Ascending aorta (tissue), 2 donors: Measurements from ENCODE around the gene KRTAP2-3. TPM values are rescaled to one million over a fixed set of nuclear protein-coding genes. Genes with fewer than 3 reads are reported as not detected.

ENCODE experiments used
- DNase-seq, 2 donors: peaks; one replicate each; pipeline ENCODE4 v3.0.0-alpha.2; 2019; ENCODE audit warnings: low spot score in 2 of 2
- H3K27ac ChIP-seq, 2 donors: fragments of 200-600 bp; sonication (generic); one replicate each; pipeline ENCODE4 v1.5.1; 2016 to 2017; ENCODE audit warnings: mild to moderate bottlenecking in 1 of 2
- H3K27me3 ChIP-seq: fragments of 200-600 bp; sonication (generic); one replicate; pipeline ENCODE4 v1.5.1; 2017
- H3K36me3 ChIP-seq, 2 donors: fragments of 200-600 bp; sonication (generic); one replicate each; pipeline ENCODE4 v1.5.1; 2016
- H3K4me1 ChIP-seq, 2 donors: fragments of 200-600 bp; sonication (generic); one replicate each; pipeline ENCODE4 v1.5.1; 2016 to 2017; ENCODE audit warnings: mild to moderate bottlenecking in 1 of 2
- H3K4me3 ChIP-seq, 2 donors: fragments of 200-600 bp; sonication (generic); one replicate each; pipeline ENCODE4 v1.5.1; 2016 to 2017; ENCODE audit warnings: mild to moderate bottlenecking in 1 of 2
- H3K9me3 ChIP-seq, 2 donors: fragments of 200-600 bp; sonication (generic); one replicate each; pipeline ENCODE4 v1.5.1; 2016
- intact Hi-C: fragments of 100-400 bp; cut with DNase I; formaldehyde crosslinking; loops from one replicate; pipeline ENCODE4 v1.15.1; 2023
- total RNA-seq: library from RNA; depleted of rRNA; stranded (reverse); fragments of >200 nt; gene quantifications from one replicate; pipeline ENCODE4 v1.1.0, GENCODE V29; 2016
- TF ChIP-seq, protein P1 (sequence below), 3 experiments: fragments of 200-600 bp in 2 of 3; fragments of 450-650 bp in 1 of 3; sonication (generic) in 2 of 3; IDR thresholded peaks; one replicate each; pipeline ENCODE4 v1.5.1; 2016 to 2019; ENCODE audit warnings: antibody characterized with exemption in 3 of 3, mild to moderate bottlenecking in 1 of 3, moderate library complexity in 1 of 3

Gene KRTAP2-3
- total RNA-seq, 1 donor from 2014 or later, result not detected

DNA sequence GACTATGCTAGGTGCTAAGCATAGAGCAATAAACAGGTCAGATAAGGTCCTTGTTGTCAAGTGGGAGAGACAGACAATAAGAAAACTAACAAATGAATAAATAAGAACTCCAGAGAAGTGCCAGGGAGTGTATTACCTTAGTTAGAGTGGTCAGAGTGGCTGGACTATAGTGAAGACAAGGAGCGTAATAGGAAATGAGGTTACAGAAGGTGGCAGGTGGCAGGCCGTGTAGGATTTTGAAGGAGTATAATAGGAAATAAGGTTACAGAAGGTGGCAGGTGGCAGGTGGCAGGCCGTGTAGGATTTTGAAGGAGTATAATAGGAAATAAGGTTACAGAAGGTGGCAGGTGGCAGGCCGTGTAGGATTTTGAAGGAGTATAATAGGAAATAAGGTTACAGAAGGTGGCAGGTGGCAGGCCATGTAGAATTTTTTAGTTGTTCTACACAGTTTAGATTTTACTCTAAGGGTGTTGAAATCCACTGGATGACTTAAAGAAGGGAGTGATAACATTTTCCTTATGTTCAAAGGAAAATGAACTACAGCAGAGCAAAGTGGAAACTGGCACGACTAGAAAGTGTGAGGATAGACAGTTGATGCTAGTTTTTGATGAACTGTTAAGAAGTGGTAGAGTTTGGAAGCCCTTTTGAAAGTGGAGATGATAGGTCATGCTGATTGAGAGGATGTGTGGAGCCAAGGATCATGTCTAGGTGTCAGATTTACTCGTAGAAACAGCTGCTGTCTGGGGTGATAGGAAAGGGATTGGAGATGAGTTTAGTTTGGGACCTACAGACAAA is 47.4 kb downstream of the KRTAP2-3 start:
- no peaks in the 10 kb centered on the region for H3K27me3 ChIP-seq
- H3K27ac ChIP-seq, result no peak overlapping the region
- H3K4me3 ChIP-seq, result no peak overlapping the region
- DNase-seq, result no peak
- H3K36me3 ChIP-seq, result no peaks in the 10 kb centered on the region
- no peaks in the 10 kb centered on the region for H3K4me1 ChIP-seq
- TF ChIP-seq, protein P1, sequence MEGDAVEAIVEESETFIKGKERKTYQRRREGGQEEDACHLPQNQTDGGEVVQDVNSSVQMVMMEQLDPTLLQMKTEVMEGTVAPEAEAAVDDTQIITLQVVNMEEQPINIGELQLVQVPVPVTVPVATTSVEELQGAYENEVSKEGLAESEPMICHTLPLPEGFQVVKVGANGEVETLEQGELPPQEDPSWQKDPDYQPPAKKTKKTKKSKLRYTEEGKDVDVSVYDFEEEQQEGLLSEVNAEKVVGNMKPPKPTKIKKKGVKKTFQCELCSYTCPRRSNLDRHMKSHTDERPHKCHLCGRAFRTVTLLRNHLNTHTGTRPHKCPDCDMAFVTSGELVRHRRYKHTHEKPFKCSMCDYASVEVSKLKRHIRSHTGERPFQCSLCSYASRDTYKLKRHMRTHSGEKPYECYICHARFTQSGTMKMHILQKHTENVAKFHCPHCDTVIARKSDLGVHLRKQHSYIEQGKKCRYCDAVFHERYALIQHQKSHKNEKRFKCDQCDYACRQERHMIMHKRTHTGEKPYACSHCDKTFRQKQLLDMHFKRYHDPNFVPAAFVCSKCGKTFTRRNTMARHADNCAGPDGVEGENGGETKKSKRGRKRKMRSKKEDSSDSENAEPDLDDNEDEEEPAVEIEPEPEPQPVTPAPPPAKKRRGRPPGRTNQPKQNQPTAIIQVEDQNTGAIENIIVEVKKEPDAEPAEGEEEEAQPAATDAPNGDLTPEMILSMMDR (IDR thresholded peaks at IDR 0.05), result no peak
- intact Hi-C loops, result no loop called here
- H3K9me3 ChIP-seq, result no peaks in the 10 kb centered on the region

DNA sequence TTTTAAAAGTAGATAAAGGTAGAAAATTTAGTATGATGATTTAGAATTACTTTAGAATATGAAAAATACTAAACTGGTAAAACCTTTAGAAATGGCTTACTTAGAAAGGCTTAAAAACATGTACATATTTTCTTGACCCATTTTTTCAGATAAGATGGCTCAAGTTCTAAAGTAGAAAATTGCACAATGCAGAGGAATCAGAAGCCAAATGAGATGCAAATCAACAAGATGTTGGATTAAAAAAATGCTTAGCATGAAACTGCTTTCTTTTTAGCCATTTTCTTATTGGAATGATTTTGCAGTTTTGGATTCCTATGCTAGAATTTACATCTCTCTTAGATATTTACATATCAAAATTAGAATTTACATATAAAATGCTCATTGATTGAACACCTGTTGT is 49.5 kb downstream of the KRTAP2-3 start:
- DNase-seq, result no peak
- intact Hi-C loops, result no loop called here
- Histone ChIP-seq H3K36me3 (no peaks in the 10 kb centered on the region), H3K4me1 (no peaks in the 10 kb centered on the region), H3K9me3 (no peaks in the 10 kb centered on the region), H3K27me3 (no peaks in the 10 kb centered on the region), H3K4me3 (no peak overlapping the region), H3K27ac (no peak overlapping the region)
- TF ChIP-seq, protein P1 (IDR thresholded peaks at IDR 0.05), result no peak

GRCh38 chr17:41009936-41010335 is 50.0 kb downstream of the KRTAP2-3 start:
- no peak for DNase-seq
- intact Hi-C loops, result no loop called here

DNA sequence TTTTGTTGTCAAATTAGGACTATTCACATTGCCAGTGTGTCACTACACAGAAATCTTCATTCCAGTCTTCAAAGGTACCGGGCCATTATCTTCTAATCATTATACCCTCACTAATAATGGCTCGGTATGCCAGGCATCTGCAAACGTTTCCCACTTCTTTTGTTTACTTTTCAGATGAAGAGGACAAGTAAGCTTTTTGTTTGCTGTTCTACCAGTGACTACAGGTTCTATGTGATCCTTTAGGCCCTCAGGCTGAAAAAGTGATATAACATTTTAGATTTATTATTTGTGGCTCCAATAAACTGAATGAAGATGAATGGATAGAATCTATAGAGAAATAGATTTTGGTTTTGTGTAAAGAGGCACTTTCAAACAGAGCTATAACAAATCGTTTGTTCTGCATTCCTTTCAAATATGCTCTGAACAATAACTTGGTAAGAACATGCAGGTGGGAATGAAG is 50.6 kb downstream of the KRTAP2-3 start:
- Histone ChIP-seq H3K9me3 (no peaks in the 10 kb centered on the region), H3K36me3 (no peaks in the 10 kb centered on the region), H3K4me3 (no peak overlapping the region), H3K27me3 (no peaks in the 10 kb centered on the region), H3K27ac (no peak overlapping the region), H3K4me1 (no peaks in the 10 kb centered on the region)
- TF ChIP-seq, protein P1 (IDR thresholded peaks at IDR 0.05), result no peak
- no peak for DNase-seq
- intact Hi-C loops, result no loop called here

More at GRCh38 chr17:41009936-41010335, 50.0 kb downstream of the KRTAP2-3 start:
- no peaks in the 10 kb centered on the region for H3K4me1 ChIP-seq
- no peak overlapping the region for H3K27ac ChIP-seq
- H3K4me3 ChIP-seq, result no peak overlapping the region
- H3K36me3 ChIP-seq, result no peaks in the 10 kb centered on the region
- H3K27me3 ChIP-seq, result no peaks in the 10 kb centered on the region
- H3K9me3 ChIP-seq, result no peaks in the 10 kb centered on the region
- TF ChIP-seq, protein P1 (IDR thresholded peaks at IDR 0.05), result no peak

Other genes with a start within 250 kb of the KRTAP2-3 start
- gene KRT10, start 237.5 kb downstream of the KRTAP2-3 start, total RNA-seq, result 0.85 TPM
- gene KRT12, start 192.9 kb downstream of the KRTAP2-3 start, total RNA-seq, result not detected
- not detected for gene KRT20, start 174.9 kb downstream of the KRTAP2-3 start, total RNA-seq
- not detected for gene KRT23, start 122.5 kb downstream of the KRTAP2-3 start, total RNA-seq
- not detected for gene KRT39, start 93.2 kb downstream of the KRTAP2-3 start, total RNA-seq
- gene KRT40, start 75.8 kb downstream of the KRTAP2-3 start, total RNA-seq, result not detected
- not detected for gene KRTAP3-3, start 66.0 kb downstream of the KRTAP2-3 start, total RNA-seq
- gene KRTAP3-2, start 60.2 kb downstream of the KRTAP2-3 start, total RNA-seq, result not detected
- not detected for gene KRTAP3-1, start 51.0 kb downstream of the KRTAP2-3 start, total RNA-seq
- not detected for gene KRTAP1-5, start 32.9 kb downstream of the KRTAP2-3 start, total RNA-seq
- gene KRTAP1-4, start 29.9 kb downstream of the KRTAP2-3 start, total RNA-seq, result not detected
- gene KRTAP1-3, start 25.2 kb downstream of the KRTAP2-3 start, total RNA-seq, result not detected
- not detected for gene KRTAP1-1, start 18.7 kb downstream of the KRTAP2-3 start, total RNA-seq
- not detected for gene KRTAP2-1, start 12.8 kb downstream of the KRTAP2-3 start, total RNA-seq
- gene KRTAP2-2, start 4.9 kb downstream of the KRTAP2-3 start, total RNA-seq, result not detected
- not detected for gene KRTAP2-4, start 5.8 kb upstream of the KRTAP2-3 start, total RNA-seq
- gene KRTAP4-7, start 24.0 kb upstream of the KRTAP2-3 start, total RNA-seq, result not detected
- gene KRTAP4-8, start 38.0 kb upstream of the KRTAP2-3 start, total RNA-seq, result not detected
- not detected for gene KRTAP4-16, start 42.1 kb upstream of the KRTAP2-3 start, total RNA-seq
- not detected for gene KRTAP4-9, start 45.3 kb upstream of the KRTAP2-3 start, total RNA-seq
- gene KRTAP4-11, start 58.3 kb upstream of the KRTAP2-3 start, total RNA-seq, result not detected
- gene KRTAP4-12, start 64.1 kb upstream of the KRTAP2-3 start, total RNA-seq, result not detected
- not detected for gene KRTAP4-6, start 80.4 kb upstream of the KRTAP2-3 start, total RNA-seq
- gene KRTAP4-5, start 89.7 kb upstream of the KRTAP2-3 start, total RNA-seq, result not detected
- gene KRTAP4-4, start 100.6 kb upstream of the KRTAP2-3 start, total RNA-seq, result not detected
- not detected for gene KRTAP4-3, start 108.1 kb upstream of the KRTAP2-3 start, total RNA-seq
- not detected for gene KRTAP4-2, start 118.1 kb upstream of the KRTAP2-3 start, total RNA-seq
- not detected for gene KRTAP4-1, start 124.8 kb upstream of the KRTAP2-3 start, total RNA-seq
- not detected for gene KRTAP9-1, start 129.8 kb upstream of the KRTAP2-3 start, total RNA-seq
- gene KRTAP9-2, start 166.5 kb upstream of the KRTAP2-3 start, total RNA-seq, result not detected
- gene KRTAP9-3, start 172.3 kb upstream of the KRTAP2-3 start, total RNA-seq, result not detected
- gene KRTAP9-8, start 177.9 kb upstream of the KRTAP2-3 start, total RNA-seq, result not detected
- not detected for gene KRTAP9-4, start 189.6 kb upstream of the KRTAP2-3 start, total RNA-seq
- not detected for gene KRTAP9-9, start 195.3 kb upstream of the KRTAP2-3 start, total RNA-seq
- gene KRTAP9-6, start 205.3 kb upstream of the KRTAP2-3 start, total RNA-seq, result not detected
- gene KRTAP9-7, start 215.6 kb upstream of the KRTAP2-3 start, total RNA-seq, result not detected
- gene KRTAP29-1, start 242.7 kb upstream of the KRTAP2-3 start, total RNA-seq, result not detected
- not detected for gene KRTAP16-1, start 249.2 kb upstream of the KRTAP2-3 start, total RNA-seq